Measurements from ENCODE around the gene PLEKHG1. TPM values are rescaled to one million over a fixed set of nuclear protein-coding genes. Genes with fewer than 3 reads are reported as not detected.

PLEKHG1 gene
- total and polyA plus RNA-seq, 2 donors (not counting 1 experiment from before 2014, with no cell fraction given): 66.2 to 450 TPM

- peaks cover 84% of the 10 kb centered on the region for H3K4me1 Mint-ChIP-seq
- Histone ChIP-seq H4K20me1 (ENCODE audit: control insufficient read depth, insufficient read depth, low read length, poor library complexity, severe bottlenecking) (no peaks in the 10 kb centered on the region), H3K36me3 (replicated peaks in 1 of 2; ENCODE audit: control extremely low read depth in 1 of 2, control insufficient read depth in 1 of 2, extremely low read depth in 1 of 2, insufficient read depth in 2 of 2, low read length in 1 of 2) (no peaks in the 10 kb centered on the region), H3K79me2 (ENCODE audit: control insufficient read depth, insufficient read depth, low read length) (peaks cover 98% of the 10 kb centered on the region), H3K4me2 (replicated peaks; ENCODE audit: low read depth, low read length, poor library complexity, severe bottlenecking) (peak overlapping the region; percentile 77), H3K27me3 (replicated peaks in 1 of 4; ENCODE audit: control extremely low read depth in 1 of 4, control insufficient read depth in 3 of 4, insufficient read depth in 4 of 4, low read length in 3 of 4) (no peaks in the 10 kb centered on the region), H2AFZ (ENCODE audit: insufficient read depth, low read depth, low read length, poor library complexity, severe bottlenecking) (no peak overlapping the region), H3K4me3 (ENCODE audit: control extremely low read depth in 1 of 5, extremely low read depth in 1 of 5, insufficient read depth in 1 of 5, low read depth in 2 of 5, low read length in 4 of 5) (peak overlapping the region; percentile 55 to 85 (median 79)), H3K9ac (ENCODE audit: low read length) (peak overlapping the region; percentile 79), H3K9me3 (ENCODE audit: control extremely low read depth in 1 of 3, control insufficient read depth in 2 of 3, insufficient read depth in 1 of 3, low read length in 2 of 3) (no peaks in the 10 kb centered on the region), H3K4me1 (ENCODE audit: control insufficient read depth in 2 of 2, insufficient read depth in 2 of 2, low read length in 2 of 2) (peaks cover 79 to 88% of the 10 kb centered on the region in 2 donors), H3K27ac (ENCODE audit: low read length in 2 of 2) (peak overlapping the region; percentile 91 to 94)
- no peaks in the 10 kb centered on the region for H3K27me3 Mint-ChIP-seq
- DNase-seq: no peak
- intact Hi-C loops (cut with micrococcal nuclease): loop anchor here (1.0 to 10.0 kb wide), 3 partner anchors 9 to 215 kb away; no protein-coding TSS in a partner anchor
- POLR2A ChIA-PET: interaction anchor here (1.5 to 9.2 kb wide), 4 partner anchors 9 to 53 kb away, joined by 5 to 84 read pairs (median 27); partner anchors contain the start of gene PLEKHG1
- peak overlapping the region; percentile 93 for H3K27ac Mint-ChIP-seq
- 85% methylated on average over 2 of the region's 9 CpGs for WGBS (ENCODE audit: insufficient coverage)
- no peaks in the 10 kb centered on the region for H3K9me3 Mint-ChIP-seq (ENCODE audit: insufficient read depth)
- ATAC-seq (ENCODE audit: low read depth): no peak
- TF ChIP-seq CTCF (IDR thresholded peaks at IDR 0.05): no peak
- TF ChIP-seq EZH2 (IDR thresholded peaks at IDR 0.05; ENCODE audit: borderline replicate concordance, insufficient read depth, low read depth, low read length, poor library complexity, severe bottlenecking): no peak
- CTCF ChIA-PET: interaction anchor here (0.6 to 6.6 kb wide), 13 partner anchors 9 to 213 kb away, joined by 3 to 77 read pairs (median 4); partner anchors contain the start of gene PLEKHG1
- peak overlapping the region; percentile 98 for H3K4me3 Mint-ChIP-seq
Measured at GRCh38 chr6:150631984-150632642, 32.4 kb downstream of the PLEKHG1 start.
